Measurements from ENCODE around the gene LRTM2.

LRTM2 gene

DNA sequence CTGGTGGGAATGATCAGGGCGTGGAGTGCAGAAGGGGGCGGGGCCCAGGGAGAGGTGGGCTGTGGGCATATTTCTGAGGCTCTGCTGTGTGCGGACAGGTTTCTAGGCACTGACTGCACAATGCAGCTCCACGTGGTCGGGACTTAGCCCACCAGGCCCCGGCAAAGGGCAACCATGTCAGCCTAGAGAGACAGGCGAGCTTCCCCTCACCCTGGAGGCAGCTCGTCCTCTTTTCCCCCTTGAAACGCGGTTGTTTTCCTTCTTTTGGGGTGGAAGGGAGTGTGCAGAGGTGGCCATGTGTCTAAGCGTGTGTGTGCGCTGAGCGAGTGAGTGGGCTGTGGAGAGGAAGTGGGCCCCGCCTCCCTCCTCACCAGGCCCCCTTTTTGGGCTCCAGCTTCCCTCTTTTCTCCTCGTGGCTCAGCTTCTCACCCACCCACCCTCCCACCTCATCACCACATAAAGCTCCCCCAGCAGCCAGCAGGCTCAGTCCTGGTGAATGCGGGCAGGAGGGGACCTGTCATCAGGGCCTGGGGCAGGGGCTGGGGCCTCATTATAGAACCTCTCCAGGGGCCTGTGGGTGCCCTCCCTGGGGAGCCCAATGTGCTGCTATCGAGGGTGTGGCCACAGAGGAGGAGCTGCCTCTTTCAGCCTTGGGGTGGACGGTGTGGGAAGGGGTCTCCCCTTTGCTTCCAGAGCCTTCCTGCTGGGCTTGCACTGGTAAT lies 22.0 kb downstream of the LRTM2 start:
- no peak for DNase-seq (ENCODE audit: low read depth, low spot score)

DNA sequence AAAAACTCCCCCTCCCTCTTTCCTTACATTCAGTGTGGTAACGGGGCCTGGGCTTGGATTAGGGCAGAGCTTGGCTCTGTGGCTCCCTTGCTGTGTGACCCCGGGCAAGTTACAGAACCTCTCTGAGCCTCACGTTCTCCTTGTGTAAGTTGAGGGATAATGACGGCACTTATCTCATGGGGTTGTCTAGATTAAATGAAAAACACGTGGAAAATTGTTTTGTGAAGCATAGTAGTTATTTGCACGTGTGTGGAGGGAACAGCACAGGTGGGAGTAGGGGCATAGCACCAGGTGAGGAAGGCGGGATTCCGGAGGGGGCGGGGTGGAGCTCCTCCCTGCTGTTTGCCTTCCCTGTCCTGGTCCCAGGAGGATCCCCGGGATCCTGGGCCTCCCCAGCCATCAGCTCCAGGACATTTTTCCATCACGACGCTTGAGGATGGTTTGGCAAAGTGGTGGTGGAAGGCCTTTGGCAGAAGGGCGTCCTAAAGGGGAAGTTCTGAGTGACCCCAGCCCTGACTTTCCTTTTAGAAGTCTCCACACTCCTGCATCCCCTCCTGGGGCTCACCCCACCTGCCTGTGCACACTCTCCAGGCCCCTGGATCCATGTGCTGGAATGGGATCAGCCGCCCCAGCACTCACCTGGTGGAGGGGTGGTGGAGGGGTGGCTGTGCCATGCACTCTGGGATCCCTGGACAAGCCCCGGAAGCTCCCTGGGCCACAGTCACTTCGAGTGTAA lies 22.7 kb downstream of the LRTM2 start:
- no peak for DNase-seq (ENCODE audit: low read depth, low spot score)

DNA sequence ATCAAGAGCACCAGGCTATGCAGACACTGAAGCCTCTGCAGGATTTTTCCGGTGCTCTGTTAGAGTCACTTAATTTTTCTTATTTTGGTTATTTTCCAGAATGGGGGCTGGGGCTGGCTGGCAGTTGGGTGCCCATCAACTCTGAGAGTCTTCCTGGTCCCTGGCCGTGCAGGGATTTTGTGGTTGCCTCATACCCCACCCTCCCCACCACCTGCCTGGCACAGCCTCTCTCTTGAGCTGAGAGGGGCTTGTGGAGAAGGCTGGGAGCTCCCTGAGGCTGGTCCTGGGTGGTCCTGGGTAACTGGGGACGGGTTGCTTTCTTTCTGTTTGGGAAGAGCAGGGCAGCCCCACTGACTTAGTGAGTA lies 23.3 kb downstream of the LRTM2 start:
- no peak for DNase-seq (ENCODE audit: low read depth, low spot score)

DNA sequence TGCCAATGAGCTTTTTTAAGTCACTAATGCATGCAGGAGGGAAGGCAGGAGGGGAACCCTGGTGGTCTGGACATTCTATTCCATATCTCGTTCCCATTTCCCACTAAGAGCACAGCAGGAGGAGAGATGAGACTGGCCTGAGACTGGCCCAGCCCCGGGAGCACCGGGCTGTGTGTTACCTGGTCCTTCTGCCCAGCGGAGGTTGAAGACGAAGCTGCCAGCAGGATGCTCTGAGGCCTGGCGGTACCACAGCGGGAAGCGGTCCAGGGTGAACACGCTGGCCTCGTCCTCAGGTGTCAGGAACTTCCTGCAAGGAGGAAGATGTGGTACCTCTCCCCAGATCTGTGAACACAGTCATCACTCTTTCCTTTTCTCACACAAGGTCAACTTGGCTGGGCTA lies 23.9 kb downstream of the LRTM2 start:
- DNase-seq (ENCODE audit: low read depth, low spot score): no peak

DNA sequence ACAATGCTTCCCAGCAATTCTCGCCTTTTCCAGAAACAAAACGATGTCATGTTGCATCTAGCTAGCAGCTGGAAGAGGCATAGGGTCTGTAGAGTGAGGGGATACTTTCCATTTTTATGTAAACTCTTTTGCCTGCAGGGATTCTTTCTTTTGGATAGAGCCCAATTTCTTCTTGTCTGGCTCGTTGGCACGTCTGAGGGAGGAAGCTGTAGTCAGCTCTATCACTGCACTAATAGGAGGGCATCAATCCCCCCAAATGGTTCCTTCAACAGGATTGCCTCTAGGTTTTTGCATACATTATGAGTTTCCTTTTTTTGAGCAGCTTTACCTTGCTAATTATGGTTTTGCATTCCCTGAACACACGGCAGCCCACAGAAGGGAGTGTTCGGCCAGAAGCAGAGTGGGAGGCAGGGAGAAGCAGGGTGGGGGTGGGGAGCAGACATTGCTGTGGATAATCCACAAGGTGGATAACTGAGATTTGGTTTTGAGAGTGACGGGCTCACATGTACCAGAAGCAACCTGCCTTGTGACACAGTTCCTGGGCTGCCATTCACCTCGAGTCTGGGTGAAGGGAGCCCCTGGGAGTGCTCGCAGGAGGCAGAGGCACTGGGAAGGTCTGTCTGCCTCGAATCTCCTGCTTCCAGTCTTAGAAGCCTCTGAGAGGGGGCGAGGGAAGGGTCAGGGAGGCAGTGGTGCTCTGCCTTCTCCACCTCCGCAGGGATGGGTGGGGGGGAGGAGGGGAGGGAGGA lies 24.5 kb downstream of the LRTM2 start:
- no peak for DNase-seq (ENCODE audit: low read depth, low spot score)

DNA sequence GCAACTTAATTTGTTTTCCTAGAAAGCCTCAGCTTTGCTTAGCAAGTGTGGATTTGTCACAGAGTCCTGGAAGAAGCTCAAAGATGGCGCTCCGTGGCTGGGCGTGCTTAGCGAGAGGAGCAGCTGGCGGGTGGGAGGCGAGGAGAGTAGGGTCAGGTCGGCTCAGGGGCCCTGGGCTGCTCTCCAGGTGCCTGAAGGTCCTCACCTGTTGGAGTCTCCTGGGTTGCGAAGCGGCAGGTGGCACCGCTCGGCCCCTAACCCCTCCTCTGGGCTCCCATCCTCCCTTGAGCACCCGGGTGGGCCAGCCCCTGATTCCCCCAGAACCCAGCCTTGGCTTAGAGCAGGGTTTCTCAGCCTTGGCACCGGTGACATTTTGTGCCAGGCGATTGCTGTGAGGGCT lies 25.1 kb downstream of the LRTM2 start:
- DNase-seq (ENCODE audit: low read depth, low spot score): no peak

DNA sequence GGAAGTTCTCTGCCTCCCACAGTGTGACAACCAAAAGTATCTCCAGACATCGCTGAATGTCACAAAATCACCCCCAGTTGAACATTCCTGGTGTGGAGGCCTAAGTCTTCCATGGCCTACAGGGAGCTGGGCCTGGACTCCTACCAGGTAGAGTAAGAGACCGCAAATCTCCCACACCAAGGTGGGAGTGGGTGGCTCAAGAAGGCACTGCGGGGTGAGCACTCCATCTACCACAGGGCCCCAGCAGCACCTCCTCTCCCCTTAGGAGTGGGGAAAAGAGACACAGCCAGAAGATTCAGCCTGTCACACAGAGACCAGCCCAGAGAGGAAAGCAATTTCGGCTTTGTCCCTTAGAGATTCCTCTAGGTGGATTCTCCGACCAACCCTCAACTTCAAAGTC lies 25.5 kb downstream of the LRTM2 start:
- DNase-seq (ENCODE audit: low read depth, low spot score): no peak

DNA sequence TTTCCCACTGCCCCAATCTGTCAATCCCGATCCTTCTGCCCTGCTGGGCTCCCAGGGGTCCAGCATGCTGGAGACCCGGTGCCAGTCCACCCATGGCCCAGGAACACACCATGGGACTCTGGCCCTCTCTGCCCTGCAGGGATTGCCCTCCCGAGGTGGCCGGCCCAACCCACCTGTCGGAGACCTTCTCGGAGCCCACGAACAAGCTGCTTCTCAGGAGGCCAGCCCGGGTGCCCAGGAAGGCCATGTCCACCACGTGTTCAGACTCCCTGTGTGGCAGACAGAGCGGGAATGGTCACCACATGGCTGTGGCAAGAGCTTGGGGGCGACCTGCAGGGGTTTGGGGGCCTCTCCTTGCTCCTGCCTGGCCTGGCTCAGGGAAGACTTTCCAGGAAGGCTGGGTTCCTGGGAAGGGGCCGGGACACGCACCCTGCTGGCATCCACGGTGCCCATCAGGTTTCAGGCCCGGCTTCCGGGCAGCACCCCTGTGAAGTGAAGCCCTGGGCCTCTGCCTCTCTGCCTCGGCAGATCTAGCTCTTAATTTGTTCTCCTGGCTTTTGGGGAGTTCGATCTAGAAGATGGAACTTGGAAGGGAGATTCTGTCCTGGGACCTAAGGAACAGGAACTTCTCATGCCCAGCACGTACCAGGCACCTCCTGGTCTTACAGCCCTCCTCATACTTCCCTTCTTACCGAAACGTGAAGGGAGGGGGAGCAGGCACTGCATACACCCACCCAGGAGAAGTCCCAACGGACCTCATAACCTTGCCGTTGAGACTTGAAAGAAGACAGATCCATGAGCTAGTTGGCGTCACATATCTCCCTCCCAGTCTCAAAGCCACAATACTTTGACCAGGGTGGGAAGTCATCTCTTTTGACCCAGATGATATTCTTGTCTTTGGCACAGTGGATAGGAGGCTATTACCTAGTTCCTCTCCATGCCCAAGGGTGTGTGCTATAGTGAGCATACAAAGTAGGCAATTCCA lies 26.3 kb downstream of the LRTM2 start:
- DNase-seq (ENCODE audit: low read depth, low spot score): no peak

DNA sequence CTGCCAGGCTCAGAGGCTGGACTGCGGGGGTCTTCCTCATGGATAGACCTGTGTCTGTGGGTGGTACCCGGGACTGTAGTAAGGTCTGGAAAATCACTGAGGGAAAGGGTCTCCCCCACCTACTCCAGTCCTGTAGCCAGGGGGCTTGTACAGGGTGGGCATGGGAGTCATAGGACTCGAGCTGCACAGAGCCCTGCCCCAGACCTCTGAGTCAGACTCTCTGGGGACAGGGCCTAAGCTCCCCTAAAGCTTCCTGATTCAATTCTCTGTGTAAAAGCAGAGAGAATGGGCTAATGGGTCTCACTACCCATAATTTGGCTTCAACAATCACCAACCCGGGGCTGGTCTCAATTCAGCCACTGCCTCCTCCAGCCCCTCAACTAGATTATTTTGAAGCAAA lies 27.0 kb downstream of the LRTM2 start:
- no peak for DNase-seq (ENCODE audit: low read depth, low spot score)

DNA sequence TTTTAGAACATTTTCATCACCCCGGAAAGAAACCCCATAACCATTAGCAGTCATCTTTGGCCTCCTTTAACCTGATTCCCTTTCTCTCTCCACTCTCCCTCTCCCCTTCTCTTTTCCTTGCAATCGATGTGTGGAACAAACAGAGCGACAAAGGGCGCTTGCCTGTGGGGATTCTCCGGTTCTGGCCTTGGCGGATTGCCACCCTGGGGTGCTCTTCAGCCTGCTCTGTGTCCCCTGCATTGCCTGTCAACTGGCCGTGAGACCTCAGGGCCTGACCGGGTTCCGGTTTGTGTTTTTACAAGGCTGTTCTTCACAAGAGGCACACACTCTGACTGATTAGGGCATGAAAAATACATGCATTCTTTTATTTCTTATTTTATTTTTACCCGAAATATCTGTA lies 27.8 kb downstream of the LRTM2 start:
- no peak for DNase-seq (ENCODE audit: low read depth, low spot score)

DNA sequence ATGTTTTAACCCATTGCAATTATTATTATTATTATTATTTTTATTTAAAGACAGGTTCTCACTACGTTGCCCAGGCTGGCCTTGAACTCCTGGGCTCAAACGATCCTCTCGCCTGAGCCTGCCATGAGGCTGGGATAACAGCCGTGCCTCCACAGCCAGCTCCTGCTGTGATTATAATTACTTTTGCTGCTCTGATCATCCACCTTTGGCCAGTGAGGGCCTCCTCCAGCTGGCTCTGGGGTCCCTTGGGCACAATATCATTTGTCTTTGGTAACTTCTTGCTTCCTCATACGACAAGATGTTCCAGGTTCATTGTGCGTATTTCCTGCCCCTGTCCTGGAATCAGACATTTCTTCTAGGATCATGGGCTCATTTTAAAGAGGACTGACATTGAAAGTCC lies 28.4 kb downstream of the LRTM2 start:
- DNase-seq (ENCODE audit: low read depth, low spot score): no peak

DNA sequence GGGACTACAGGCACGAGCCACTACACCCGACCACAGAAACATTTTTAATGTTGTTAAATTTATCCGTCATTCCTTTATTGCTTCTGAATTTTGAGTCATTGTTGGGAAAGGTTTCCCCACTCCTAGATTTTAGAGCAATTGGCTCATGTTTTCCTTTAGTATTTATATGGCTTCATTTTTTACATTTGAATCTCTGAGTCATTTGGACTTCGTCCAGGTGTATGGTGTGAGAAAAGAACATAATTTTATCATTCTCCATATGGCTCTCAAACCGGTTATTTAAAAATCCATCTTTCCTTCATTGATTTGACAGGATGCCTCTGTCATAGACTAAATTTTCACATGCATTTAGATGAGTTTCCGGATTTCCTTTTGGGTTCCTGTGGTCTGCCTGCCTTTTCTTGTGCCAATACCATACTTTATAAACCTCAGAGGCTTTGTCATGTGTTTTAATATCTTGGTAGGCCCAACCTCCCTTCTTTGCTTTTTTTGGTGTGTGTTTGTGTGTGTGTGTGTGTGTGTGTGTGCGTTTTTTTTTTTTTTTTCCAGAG lies 30.9 kb downstream of the LRTM2 start:
- DNase-seq (ENCODE audit: low read depth, low spot score): no peak

DNA sequence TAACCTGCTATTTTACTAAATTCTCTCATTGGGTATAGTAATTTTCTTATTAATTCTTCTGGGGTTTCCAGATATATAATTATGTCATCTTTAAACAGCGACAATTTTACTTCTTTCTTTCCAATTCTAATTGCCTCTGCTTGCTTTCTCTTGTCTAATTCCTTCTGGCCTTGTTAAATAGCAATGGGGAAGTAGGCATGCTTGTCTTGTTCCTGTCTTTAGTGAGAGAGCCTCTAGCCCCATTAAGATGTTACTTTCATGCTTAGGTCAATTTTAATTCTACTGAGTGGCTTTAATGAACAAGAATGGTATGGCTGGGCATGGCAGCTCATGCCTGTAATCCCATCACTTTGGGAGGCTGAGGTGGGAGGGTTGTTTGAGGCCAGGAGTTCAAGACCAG lies 31.7 kb downstream of the LRTM2 start:
- DNase-seq (ENCODE audit: low read depth, low spot score): no peak

DNA sequence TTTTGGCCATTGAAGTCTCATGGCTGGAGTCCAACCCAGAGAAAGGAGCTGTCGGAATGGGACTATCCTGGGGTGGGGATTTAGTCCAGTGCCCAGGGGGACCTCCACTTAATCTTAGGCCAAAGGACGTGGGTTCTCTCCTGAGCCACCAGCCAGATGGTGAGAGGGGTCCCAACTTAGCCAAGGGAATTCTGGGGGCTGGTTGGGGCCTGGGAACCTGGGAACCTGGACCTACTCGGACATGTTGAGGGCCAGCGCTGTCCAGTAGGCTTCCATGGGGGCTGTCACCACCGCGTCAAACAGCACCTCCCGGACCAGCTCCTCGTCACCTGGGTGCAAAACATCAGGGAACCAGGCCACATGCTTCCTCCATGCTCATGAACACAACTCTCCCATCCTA lies 33.4 kb downstream of the LRTM2 start:
- no peak for DNase-seq (ENCODE audit: low read depth, low spot score)

DNA sequence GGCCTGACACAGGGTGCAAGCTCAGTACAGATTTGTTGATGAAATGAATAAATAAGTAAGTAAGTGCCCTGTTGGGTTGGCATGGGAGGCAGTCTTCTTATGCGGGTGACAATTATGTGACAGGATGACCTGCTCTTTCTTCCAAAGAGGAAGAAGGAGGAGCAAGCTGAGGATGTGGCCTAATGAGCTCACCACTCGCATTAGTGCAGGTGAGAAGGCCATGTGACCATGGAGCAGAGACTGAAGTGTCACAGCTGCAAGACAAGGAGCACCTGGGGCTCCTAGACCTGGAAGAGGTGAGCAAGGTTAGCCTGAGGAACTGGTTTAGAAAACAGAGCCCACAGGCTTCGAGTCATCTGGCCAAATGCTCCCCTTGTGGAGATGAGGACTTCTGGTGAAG lies 34.9 kb downstream of the LRTM2 start:
- DNase-seq (ENCODE audit: low read depth, low spot score): no peak

DNA sequence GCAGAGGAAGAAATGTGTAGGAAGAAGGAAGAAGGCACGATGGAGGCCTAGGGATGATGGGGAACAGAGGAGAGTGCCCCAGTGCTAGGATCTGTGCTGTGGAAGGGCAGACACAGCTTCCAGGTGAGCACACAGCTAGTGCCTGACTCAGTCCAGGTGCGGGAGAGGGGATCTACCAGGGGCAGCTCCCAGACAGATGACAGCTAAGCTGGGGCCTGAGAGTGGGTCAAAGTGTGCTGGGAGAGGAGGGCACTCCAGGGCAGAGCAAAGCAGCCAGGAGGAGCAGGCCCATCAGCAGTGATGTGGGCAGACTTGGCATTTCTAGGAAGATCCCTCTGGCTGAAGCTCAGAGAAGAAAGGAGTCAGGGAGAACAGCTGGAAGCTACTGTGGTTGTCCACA lies 36.7 kb downstream of the LRTM2 start:
- no peak for DNase-seq (ENCODE audit: low read depth, low spot score)

DNA sequence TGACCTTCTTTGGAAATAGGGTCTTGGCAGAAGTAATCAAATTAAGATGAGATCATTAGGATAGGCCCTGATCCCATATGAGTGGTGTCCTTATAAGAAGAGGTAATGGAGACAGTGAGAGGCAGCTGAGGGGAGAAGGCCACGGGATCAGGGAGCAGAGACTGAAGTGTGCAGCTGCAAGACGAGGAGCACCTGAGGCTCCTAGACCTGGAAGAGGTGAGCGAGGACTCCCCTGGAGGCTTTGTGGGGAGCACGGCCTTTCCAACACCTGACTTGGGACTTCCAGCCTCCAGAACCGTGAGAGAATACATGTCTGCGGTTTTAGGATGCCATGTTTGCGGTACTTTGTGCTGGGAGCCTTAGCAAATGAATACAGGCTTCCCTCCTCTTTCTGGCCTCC lies 37.5 kb downstream of the LRTM2 start:
- DNase-seq (ENCODE audit: low read depth, low spot score): no peak

DNA sequence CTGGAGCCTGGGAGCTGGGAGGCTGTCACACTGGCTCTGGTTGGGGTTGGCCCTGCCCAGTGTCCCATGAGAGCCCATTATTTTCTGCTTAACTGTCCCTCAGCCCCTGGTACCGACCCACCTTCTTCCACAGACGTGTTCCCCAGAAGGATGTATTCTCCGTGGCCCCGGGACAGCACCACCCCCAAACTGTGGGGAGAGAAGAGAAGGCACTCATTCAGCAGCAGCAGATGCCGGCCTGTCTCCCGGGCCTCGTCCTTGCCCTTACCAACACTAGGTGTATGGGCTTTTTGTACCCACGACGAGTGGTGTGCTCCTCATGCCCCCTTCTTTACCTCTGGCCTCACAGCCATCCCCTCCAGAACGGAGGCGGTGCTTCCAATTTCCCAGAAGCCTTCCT lies 38.1 kb downstream of the LRTM2 start:
- DNase-seq (ENCODE audit: low read depth, low spot score): no peak

DNA sequence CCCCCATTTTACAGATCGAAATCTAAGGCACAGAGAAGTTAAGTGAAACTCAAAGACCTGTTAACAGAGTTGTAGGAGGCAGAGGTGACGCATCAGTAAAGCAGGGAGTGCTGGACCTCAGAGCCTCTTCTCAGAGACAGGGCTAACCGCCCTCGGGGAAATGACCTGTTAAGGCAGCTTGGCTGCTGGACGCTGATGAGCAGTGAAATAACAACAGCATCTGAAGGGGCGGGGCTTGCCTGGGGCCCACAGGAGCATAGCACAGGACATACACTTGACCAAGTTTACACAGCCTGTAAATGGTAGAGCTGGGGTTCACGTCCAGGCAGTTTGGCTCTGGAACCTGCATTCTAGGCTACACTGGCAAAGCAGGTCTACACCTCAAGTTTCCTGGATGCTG lies 39.3 kb downstream of the LRTM2 start:
- DNase-seq (ENCODE audit: low read depth, low spot score): no peak

DNA sequence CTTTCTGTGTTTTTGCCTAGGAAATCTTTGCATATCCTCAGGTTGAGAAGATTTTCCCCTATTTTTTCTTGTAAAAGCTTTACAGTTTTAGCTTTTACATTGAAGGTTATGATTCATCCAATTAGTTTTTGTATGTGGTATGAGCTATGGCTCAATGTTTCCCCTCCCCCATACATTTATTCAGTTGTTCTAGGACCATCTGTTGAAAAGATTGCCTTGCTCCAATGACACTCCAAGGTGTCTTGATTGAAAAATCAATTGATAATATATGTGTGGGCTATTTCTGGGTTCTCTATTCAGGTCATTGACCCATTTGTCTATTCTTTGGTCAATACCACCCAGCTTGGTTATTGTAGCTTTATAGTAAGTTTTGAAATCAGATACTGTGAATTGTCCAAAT lies 42.6 kb downstream of the LRTM2 start:
- DNase-seq (ENCODE audit: low read depth, low spot score): no peak

DNA sequence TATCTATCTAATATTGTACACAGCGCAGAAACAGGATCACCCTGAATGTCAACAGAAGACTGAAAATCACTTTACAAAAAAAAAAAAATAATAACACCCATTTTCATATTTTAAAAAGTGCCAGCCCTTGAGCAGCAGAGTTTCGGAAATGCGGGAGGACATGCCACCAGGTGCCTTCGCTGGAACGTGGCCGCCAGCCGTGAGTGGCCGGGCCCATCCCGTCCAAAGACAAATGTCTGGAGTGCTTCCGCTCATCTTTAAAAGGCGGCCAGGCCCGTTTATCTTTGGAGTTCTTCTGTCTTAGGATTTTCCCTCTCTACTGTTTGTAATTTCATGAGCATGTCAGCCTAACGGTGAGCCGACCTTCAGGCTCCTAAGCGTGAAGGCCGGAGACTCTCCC lies 43.5 kb downstream of the LRTM2 start:
- no peak for DNase-seq (ENCODE audit: low read depth, low spot score)

Data from brain pericyte (primary cell).